ENCODE data around the gene NFIX.

Gene NFIX

DNA sequence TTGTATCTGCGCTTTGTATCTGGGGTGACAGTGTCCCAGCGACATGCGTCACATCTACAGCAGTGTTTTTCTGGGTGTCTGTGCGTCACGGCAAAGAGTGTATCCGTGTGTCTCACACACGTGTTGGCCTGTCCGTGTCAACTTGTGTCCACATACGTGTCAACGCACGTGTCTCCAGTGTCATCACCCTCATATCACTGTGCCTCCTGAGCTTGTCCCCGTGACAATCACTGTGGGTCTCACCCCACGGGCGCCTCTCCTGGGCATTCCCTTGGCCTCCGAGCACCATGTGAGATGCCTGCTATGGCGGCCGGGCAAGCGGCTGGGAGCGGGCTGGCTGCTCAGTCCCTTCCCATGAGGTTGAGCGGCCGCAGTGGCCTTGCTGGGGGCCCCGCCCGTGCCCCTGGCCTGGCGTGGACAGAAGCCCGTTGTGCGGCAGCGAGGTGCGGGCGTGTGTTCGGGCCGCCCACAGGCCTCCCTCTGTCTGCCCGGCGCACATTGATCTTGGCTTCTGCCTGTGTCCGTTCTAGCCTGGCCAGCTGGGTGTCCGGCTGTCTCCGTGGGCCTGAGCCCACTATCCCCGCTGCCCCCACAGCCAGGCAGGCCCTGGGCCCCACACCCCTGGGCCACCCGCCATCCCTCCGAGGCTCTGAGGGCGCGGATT, 6.4 kb downstream of the NFIX start:
- Histone ChIP-seq H3K4me3 (ENCODE audit: control insufficient read depth in 1 of 7, extremely low read depth in 1 of 7, insufficient read depth in 4 of 7, low read depth in 2 of 7, low read length in 6 of 7) (no peak overlapping the region), H3K27ac (ENCODE audit: insufficient read depth in 1 of 2, low read depth in 1 of 2, low read length in 2 of 2, poor library complexity in 1 of 2, severe bottlenecking in 2 of 2) (no peak overlapping the region), H3K36me3 (ENCODE audit: control insufficient read depth in 4 of 4, insufficient read depth in 4 of 4, low read length in 3 of 4) (peaks cover 0 to 8% (median 2%) of the 10 kb centered on the region in 4 experiments), H3K27me3 (replicated peaks in 2 of 5; ENCODE audit: control insufficient read depth in 4 of 5, insufficient read depth in 5 of 5, low read length in 4 of 5) (peaks cover 0 to 6% (median 0%) of the 10 kb centered on the region in 5 experiments), H3K9me3 (ENCODE audit: control extremely low read depth in 1 of 5, control insufficient read depth in 4 of 5, insufficient read depth in 2 of 5, low read depth in 1 of 5, low read length in 4 of 5) (no peaks in the 10 kb centered on the region), H3K4me1 (ENCODE audit: control extremely low read depth in 1 of 4, control insufficient read depth in 4 of 4, insufficient read depth in 4 of 4, low read length in 3 of 4) (peaks cover 0 to 6% (median 3%) of the 10 kb centered on the region in 4 experiments)
- 93% methylated on average over 41 of the region's 41 CpGs for WGBS (ENCODE audit: insufficient coverage)
- ChIA-PET CTCF (interaction anchor here (1.1 to 2.2 kb wide), 3 partner anchors 12 to 94 kb away, joined by 6 to 7 read pairs (median 6); no protein-coding TSS in a partner anchor), POLR2A (no interaction called here)
- no peak for DNase-seq

DNA sequence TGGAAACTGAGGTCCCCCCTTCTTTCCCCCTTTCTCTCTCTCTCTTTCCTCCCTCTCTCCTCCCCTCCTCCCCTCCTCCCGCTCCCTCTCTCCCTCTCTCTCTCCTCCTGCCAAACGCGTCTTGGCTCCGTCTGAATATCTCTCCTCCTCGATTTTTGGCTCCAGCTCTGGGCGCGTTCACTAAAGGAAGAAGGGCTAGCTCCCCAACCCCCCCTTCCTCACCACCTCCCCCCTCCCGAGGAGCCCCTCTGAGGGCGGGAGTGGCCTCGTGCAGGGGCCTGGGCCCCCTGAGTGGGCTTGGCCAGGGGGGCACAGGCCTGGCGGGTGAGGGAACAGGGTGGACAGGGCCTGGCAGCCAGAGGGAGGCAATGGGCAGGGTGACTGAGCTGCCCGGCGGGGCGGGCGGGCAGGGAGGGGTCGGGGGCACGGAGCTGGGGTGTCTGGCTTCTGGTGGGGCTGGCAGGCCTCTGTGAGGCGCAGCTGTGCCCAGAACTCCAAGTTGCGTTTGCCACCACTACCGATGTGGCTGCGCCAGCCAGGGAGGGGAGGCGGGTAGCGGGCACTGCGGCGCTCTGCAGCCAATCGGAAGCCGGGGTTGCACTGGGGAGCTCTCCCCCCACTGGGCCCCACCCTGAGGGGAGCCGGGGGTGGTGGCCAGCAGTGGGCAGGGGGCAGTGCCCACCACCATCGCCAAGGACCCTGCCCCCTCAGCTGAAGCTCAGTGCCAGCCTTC, 7.1 kb downstream of the NFIX start:
- Histone ChIP-seq H3K27me3 (replicated peaks in 2 of 5; ENCODE audit: control insufficient read depth in 4 of 5, insufficient read depth in 5 of 5, low read length in 4 of 5) (peaks cover 0 to 2% (median 0%) of the 10 kb centered on the region in 5 experiments), H3K4me1 (ENCODE audit: control extremely low read depth in 1 of 4, control insufficient read depth in 4 of 4, insufficient read depth in 4 of 4, low read length in 3 of 4) (no peaks in the 10 kb centered on the region), H3K27ac (ENCODE audit: insufficient read depth in 1 of 2, low read depth in 1 of 2, low read length in 2 of 2, poor library complexity in 1 of 2, severe bottlenecking in 2 of 2) (no peak overlapping the region), H3K36me3 (ENCODE audit: control insufficient read depth in 4 of 4, insufficient read depth in 4 of 4, low read length in 3 of 4) (peaks cover 0 to 8% (median 2%) of the 10 kb centered on the region in 4 experiments), H3K9me3 (ENCODE audit: control extremely low read depth in 1 of 5, control insufficient read depth in 4 of 5, insufficient read depth in 2 of 5, low read depth in 1 of 5, low read length in 4 of 5) (no peaks in the 10 kb centered on the region), H3K4me3 (ENCODE audit: control insufficient read depth in 1 of 7, extremely low read depth in 1 of 7, insufficient read depth in 4 of 7, low read depth in 2 of 7, low read length in 6 of 7) (no peak overlapping the region)
- 96% methylated on average over 18 of the region's 29 CpGs for WGBS (ENCODE audit: insufficient coverage)
- ChIA-PET POLR2A (no interaction called here), CTCF (interaction anchor here (0.8 to 2.2 kb wide), 5 partner anchors 11 to 93 kb away, joined by 3 to 7 read pairs (median 6); no protein-coding TSS in a partner anchor)
- DNase-seq, result no peak

DNA sequence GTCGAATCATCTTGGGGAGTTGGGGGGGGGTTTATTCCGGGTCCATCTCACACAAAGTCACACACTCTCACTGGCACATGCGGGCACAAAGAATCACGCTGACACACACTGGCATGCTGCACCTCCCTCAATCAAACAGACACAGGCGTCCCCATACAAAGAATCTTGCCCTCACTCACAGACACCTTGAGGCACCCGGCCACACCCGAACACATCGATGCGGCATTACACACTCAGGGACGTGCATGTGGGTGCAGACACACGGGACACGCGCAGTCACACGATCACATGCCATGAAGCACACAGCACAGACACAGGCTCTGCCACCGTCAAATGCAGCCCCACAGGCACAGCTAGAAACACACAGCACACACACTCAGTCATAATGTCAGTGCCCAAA, 7.8 kb downstream of the NFIX start:
- POLR2A ChIA-PET, result no interaction called here
- no peak overlapping the region for H3K4me3 ChIP-seq (ENCODE audit: control insufficient read depth in 1 of 7, extremely low read depth in 1 of 7, insufficient read depth in 4 of 7, low read depth in 2 of 7, low read length in 6 of 7)
- no peaks in the 10 kb centered on the region for H3K9me3 ChIP-seq (ENCODE audit: control extremely low read depth in 1 of 5, control insufficient read depth in 4 of 5, insufficient read depth in 2 of 5, low read depth in 1 of 5, low read length in 4 of 5)
- H3K36me3 ChIP-seq (ENCODE audit: control insufficient read depth in 4 of 4, insufficient read depth in 4 of 4, low read length in 3 of 4), result peaks cover 0 to 8% (median under 1%) of the 10 kb centered on the region in 4 experiments
- no peak for DNase-seq
- CTCF ChIA-PET, result interaction anchor here (1.5 to 2.2 kb wide), 4 partner anchors 10 to 92 kb away, joined by 4 to 7 read pairs (median 6); no protein-coding TSS in a partner anchor
- 98% methylated on average over 10 of the region's 15 CpGs for WGBS (ENCODE audit: insufficient coverage)
- no peak overlapping the region for H3K27ac ChIP-seq (ENCODE audit: insufficient read depth in 1 of 2, low read depth in 1 of 2, low read length in 2 of 2, poor library complexity in 1 of 2, severe bottlenecking in 2 of 2)
- peaks cover 0 to 4% (median 0%) of the 10 kb centered on the region in 5 experiments for H3K27me3 ChIP-seq (replicated peaks in 2 of 5; ENCODE audit: control insufficient read depth in 4 of 5, insufficient read depth in 5 of 5, low read length in 4 of 5)
- no peaks in the 10 kb centered on the region for H3K4me1 ChIP-seq (ENCODE audit: control extremely low read depth in 1 of 4, control insufficient read depth in 4 of 4, insufficient read depth in 4 of 4, low read length in 3 of 4)

DNA sequence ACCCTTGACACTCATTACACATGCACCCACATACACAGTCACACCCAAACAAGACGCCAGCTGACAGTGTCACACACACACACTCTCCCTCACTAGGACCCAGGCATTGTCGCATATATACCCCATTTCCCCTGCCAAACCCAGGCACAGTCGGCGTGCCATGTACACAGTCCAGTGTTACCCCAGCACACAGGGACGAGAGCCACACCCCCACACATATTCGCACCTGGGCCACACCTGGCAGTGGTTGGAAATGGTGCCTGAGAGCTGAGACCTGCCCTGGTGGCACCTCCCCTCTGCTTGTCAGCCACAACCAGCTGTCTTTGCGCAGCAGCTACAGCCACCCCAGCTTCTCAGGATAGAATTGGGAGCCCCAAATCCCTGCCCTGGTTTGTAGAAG, 9.0 kb downstream of the NFIX start:
- 87% methylated on average over 4 of the region's 7 CpGs for WGBS (ENCODE audit: insufficient coverage)
- Histone ChIP-seq H3K27ac (ENCODE audit: insufficient read depth in 1 of 2, low read depth in 1 of 2, low read length in 2 of 2, poor library complexity in 1 of 2, severe bottlenecking in 2 of 2) (no peak overlapping the region), H3K36me3 (ENCODE audit: control insufficient read depth in 4 of 4, insufficient read depth in 4 of 4, low read length in 3 of 4) (peaks cover 0 to 9% (median 0%) of the 10 kb centered on the region in 4 experiments), H3K4me3 (ENCODE audit: control insufficient read depth in 1 of 7, extremely low read depth in 1 of 7, insufficient read depth in 4 of 7, low read depth in 2 of 7, low read length in 6 of 7) (no peak overlapping the region), H3K4me1 (ENCODE audit: control extremely low read depth in 1 of 4, control insufficient read depth in 4 of 4, insufficient read depth in 4 of 4, low read length in 3 of 4) (no peaks in the 10 kb centered on the region), H3K27me3 (replicated peaks in 2 of 5; ENCODE audit: control insufficient read depth in 4 of 5, insufficient read depth in 5 of 5, low read length in 4 of 5) (peaks cover 0 to 16% (median 2%) of the 10 kb centered on the region in 5 experiments), H3K9me3 (ENCODE audit: control extremely low read depth in 1 of 5, control insufficient read depth in 4 of 5, insufficient read depth in 2 of 5, low read depth in 1 of 5, low read length in 4 of 5) (no peaks in the 10 kb centered on the region)
- POLR2A ChIA-PET, result interaction anchor here (0.6 to 0.7 kb wide), 2 partner anchors 92 to 832 kb away, joined by 3 read pairs; no protein-coding TSS in a partner anchor
- CTCF ChIA-PET, result interaction anchor here (0.6 to 3.0 kb wide), 7 partner anchors 9 to 43 kb away, joined by 3 to 22 read pairs (median 4); no protein-coding TSS in a partner anchor
- DNase-seq, result no peak

DNA sequence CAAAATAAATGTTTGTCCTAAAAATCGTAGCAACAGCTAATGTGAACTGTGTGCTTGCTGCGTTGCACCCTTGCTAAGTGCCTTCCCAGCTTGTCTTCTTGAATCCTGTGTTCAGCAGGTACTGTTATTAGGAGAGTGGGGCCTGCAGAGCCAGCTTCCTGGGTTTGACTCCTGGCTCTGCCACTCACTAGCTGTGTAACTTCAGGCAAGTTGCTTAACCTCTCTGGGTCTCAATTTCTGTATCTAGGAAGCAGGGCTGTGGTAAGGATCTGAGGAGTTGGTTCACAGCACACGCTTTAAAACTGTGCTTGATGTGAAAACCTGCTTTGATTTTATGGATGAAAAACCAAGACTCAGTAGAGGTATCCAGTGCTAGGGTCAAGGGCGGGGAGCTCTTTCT, 10.0 kb downstream of the NFIX start:
- Histone ChIP-seq H3K27me3 (replicated peaks in 2 of 5; ENCODE audit: control insufficient read depth in 4 of 5, insufficient read depth in 5 of 5, low read length in 4 of 5) (peaks cover 0 to 26% (median 9%) of the 10 kb centered on the region in 5 experiments), H3K9me3 (ENCODE audit: control extremely low read depth in 1 of 5, control insufficient read depth in 4 of 5, insufficient read depth in 2 of 5, low read depth in 1 of 5, low read length in 4 of 5) (no peaks in the 10 kb centered on the region), H3K27ac (ENCODE audit: insufficient read depth in 1 of 2, low read depth in 1 of 2, low read length in 2 of 2, poor library complexity in 1 of 2, severe bottlenecking in 2 of 2) (no peak overlapping the region), H3K36me3 (ENCODE audit: control insufficient read depth in 4 of 4, insufficient read depth in 4 of 4, low read length in 3 of 4) (peaks cover 0 to 6% (median 0%) of the 10 kb centered on the region in 4 experiments), H3K4me1 (ENCODE audit: control extremely low read depth in 1 of 4, control insufficient read depth in 4 of 4, insufficient read depth in 4 of 4, low read length in 3 of 4) (peaks cover 0 to 8% (median 5%) of the 10 kb centered on the region in 4 experiments), H3K4me3 (ENCODE audit: control insufficient read depth in 1 of 7, extremely low read depth in 1 of 7, insufficient read depth in 4 of 7, low read depth in 2 of 7, low read length in 6 of 7) (no peak overlapping the region)
- POLR2A ChIA-PET, result no interaction called here
- DNase-seq, result no peak
- 96% methylated on average over 4 of the region's 4 CpGs for WGBS (ENCODE audit: insufficient coverage)
- CTCF ChIA-PET, result interaction anchor here (0.9 to 3.9 kb wide), 10 partner anchors 13 to 89 kb away, joined by 3 to 28 read pairs (median 6); no protein-coding TSS in a partner anchor

DNA sequence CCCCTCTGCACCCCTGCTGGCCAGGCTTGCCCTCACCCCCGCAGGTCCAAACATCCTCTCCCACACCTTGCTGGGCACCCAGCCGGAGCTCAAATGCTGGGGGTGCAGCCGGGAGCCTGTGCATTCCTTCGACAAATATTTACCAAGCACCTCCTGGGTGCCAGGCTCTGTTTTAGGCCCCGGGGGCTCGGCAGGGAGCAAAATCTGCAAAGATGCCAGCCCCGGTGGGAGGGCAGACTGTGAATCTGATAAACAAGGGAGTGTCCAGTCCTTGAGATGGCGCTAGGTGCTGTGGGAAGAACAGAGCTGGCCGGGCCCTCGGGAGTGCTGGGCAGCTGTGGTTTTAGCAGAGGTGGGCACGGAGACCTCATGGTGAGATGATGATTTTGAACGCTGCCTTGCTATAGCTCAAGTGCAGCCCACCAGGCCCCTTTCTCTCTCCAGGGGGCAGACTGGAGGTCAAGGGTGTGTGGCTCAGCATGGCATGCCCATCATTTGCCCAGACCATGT, 10.6 kb downstream of the NFIX start:
- peaks cover 0 to 6% (median 0%) of the 10 kb centered on the region in 4 experiments for H3K36me3 ChIP-seq (ENCODE audit: control insufficient read depth in 4 of 4, insufficient read depth in 4 of 4, low read length in 3 of 4)
- H3K4me3 ChIP-seq (ENCODE audit: control insufficient read depth in 1 of 7, extremely low read depth in 1 of 7, insufficient read depth in 4 of 7, low read depth in 2 of 7, low read length in 6 of 7), result no peak overlapping the region
- 78% methylated on average over 8 of the region's 12 CpGs for WGBS (ENCODE audit: insufficient coverage)
- ChIA-PET CTCF (interaction anchor here (1.0 to 3.9 kb wide), 12 partner anchors 10 to 88 kb away, joined by 3 to 28 read pairs (median 5); partner anchors contain the start of gene NFIX), POLR2A (no interaction called here)
- H3K9me3 ChIP-seq (ENCODE audit: control extremely low read depth in 1 of 5, control insufficient read depth in 4 of 5, insufficient read depth in 2 of 5, low read depth in 1 of 5, low read length in 4 of 5), result no peaks in the 10 kb centered on the region
- no peak for DNase-seq
- no peak overlapping the region for H3K27ac ChIP-seq (ENCODE audit: insufficient read depth in 1 of 2, low read depth in 1 of 2, low read length in 2 of 2, poor library complexity in 1 of 2, severe bottlenecking in 2 of 2)
- peaks cover 0 to 33% (median 13%) of the 10 kb centered on the region in 5 experiments for H3K27me3 ChIP-seq (replicated peaks in 2 of 5; ENCODE audit: control insufficient read depth in 4 of 5, insufficient read depth in 5 of 5, low read length in 4 of 5)
- H3K4me1 ChIP-seq (ENCODE audit: control extremely low read depth in 1 of 4, control insufficient read depth in 4 of 4, insufficient read depth in 4 of 4, low read length in 3 of 4), result peaks cover 0 to 14% (median 8%) of the 10 kb centered on the region in 4 experiments

Measured in common myeloid progenitor, CD34-positive (primary cell).